HTR-8/SVneo (cell line): ENCODE measurements around the gene GALNT17.
"Not testable (repeated sequence)": the region's sequence is repeated elsewhere in the genome, so short reads cannot be mapped to it uniquely, and the experiment has no call there.

ENCODE experiments used
- DNase-seq: peaks from one replicate; pipeline ENCODE4 v3.0.0; 2011; ENCODE audit warnings: low spot score, mixed read lengths; ENCODE audit not compliant: insufficient read length
- FAIRE-seq: peaks from 2 replicates; lab custom pipeline; 2011; peaks lifted over from hg19 to GRCh38; lab: Jason Lieb, UNC

GALNT17 gene

DNA sequence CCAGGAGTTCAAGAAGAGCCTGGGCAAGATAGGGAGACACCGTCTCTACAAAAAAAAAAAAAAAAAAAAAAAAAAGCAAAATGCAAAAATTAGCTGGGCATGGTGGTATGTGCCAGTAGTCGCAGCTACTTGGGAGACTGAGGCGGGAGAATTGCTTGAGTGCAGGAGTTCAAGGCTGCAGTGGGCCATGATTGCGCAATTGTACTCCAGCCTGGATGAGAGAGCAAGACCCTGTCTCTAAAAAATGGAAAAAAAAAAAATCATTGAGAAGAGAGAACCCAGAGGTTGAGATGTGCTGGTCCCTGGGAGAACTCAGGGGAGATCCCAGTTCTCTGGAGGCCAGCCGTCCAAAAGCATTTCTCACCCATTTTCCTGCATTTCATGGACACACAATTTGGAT, 95.2 kb downstream of the GALNT17 start:
- no peak for FAIRE-seq
- no peak for DNase-seq

DNA sequence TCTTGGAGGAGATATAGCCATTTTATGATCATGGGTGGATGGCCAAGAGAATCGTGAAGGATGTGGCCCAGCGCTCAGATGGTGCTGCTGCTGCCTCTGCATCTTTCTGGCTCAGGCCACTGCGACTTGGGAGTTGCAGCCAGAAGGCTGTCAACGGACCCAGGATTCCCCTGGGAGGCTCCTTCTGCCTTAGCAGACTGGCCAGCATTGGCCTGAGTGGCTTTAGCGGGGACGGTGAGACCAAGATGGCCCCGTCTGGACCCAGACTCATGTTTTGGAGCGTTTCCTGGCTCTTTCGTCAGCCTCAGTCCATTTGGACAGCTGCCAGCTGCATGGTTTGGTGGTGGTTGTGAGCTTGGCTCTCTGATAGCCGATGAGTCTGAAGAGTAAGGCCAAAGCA, 97.2 kb downstream of the GALNT17 start:
- DNase-seq, result no peak
- no peak for FAIRE-seq

GRCh38 chr7:71229699-71230098, 97.8 kb downstream of the GALNT17 start:
- DNase-seq (no peak), FAIRE-seq (no peak)

DNA sequence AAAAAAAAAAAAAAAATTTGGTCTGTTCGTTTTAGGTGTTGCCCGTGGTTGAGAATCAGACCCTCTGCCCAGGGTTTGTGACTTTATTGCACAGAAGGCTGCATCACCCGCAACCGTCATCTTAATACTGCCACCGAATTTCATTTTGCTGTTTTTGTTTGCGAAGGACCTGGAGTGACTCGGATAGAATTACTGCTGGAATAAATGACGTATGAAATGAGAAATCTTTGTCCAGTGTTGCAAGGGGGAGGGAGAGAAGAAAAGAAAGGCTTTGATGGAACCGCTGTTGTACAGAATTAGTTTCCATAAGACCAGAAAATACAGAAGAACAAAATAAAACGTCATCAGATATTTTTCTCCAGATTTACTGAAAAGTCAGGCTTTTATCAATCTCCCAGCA, 103.3 kb downstream of the GALNT17 start:
- DNase-seq (no peak), FAIRE-seq (no peak)

DNA sequence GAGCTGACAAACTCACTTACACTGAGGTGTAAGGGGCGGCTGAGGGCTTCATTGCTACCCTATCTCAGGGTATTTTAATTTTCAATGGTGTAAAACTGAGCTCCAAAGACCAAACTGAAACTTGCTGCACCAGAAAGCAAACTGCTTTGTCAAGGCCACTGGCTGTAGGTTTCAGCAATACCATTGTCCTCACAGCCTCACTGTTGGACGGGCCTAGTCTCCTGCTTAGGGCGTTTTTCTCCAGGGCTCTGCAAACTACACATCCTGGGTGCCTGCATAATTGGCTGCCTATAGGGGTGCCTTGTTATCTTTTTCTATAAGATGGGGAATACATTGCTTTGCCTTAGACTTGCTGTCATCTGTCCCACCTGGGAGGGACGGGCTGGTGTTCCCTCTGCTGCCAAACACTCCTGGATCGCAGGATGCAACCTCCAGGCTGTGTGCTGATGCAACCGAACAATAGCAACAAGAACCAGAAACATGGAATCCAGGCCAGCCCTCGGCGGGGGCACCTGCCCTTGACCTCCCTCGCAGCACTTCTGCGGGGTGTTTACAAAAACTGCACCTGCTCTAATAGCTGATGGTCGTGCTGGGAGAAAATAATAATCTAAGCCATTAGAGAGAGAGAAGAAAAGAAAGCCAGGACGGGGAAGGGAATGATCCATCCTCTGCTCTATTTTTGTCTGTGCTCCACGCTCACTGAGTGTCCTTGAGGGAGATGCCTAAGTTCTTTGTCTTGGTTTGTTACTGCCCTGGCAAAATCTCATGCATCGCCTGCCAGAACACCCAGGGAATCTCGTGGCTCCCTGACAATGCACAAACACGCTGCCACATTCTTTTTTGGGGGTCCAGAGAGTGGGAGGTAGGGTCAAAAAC, 104.5 kb downstream of the GALNT17 start:
- FAIRE-seq, result no peak
- no peak for DNase-seq

GRCh38 chr7:71237945-71238344, 106.0 kb downstream of the GALNT17 start:
- FAIRE-seq, result no peak

GRCh38 chr7:71238581-71239295, 106.8 kb downstream of the GALNT17 start:
- DNase-seq (no peak), FAIRE-seq (no peak)

More at GRCh38 chr7:71237945-71238344, 106.0 kb downstream of the GALNT17 start:
- no peak for DNase-seq

- FAIRE-seq (no peak), DNase-seq (no peak)
Observed at GRCh38 chr7:71239586-71240268, 107.8 kb downstream of the GALNT17 start.

GRCh38 chr7:71243736-71244410, 111.9 kb downstream of the GALNT17 start:
- DNase-seq (no peak), FAIRE-seq (no peak)

GRCh38 chr7:71245038-71245437, 113.1 kb downstream of the GALNT17 start:
- no peak for FAIRE-seq
- DNase-seq, result no peak

DNA sequence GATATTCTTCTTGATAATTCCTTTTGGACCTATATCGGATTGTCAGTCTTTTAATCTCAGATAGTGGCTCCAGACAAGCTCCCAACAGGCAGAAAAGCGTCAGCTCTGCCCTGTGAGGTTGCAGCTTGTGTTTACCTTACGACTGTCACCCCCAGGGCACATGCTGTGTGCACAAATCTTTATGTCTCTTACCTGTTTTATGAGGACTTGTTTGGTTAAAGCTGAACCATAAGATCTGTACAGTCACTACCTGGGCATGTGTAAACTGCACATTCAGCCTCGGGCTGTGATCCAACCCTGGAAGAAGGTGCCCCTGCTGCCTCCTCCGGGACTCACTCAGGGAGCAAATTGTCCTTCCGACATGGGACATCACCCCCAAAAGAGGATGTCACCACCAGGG, 119.8 kb downstream of the GALNT17 start:
- DNase-seq (no peak), FAIRE-seq (no peak)

DNA sequence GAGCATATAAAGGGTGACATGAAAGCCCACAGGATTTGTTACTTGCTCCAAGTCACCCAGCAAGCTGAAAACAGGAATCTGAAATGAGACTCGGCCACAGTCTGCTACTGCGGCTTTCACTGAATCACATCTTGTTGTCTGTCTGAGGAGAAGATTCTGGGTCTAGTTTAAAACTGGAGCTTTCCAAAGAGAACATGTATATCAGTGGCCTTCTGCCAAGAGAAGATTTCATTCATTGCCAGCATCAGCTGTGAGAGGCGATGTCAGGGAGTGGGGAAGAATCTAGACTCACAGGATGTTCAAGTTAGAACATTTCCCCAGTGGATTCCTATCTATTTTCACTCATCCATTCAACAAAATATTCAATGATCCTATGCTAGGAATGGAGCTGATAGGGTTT, 122.8 kb downstream of the GALNT17 start:
- DNase-seq, result no peak
- FAIRE-seq, result no peak

- DNase-seq, result no peak
- FAIRE-seq, result no peak
Observed at GRCh38 chr7:71255537-71256178, 123.7 kb downstream of the GALNT17 start.

DNA sequence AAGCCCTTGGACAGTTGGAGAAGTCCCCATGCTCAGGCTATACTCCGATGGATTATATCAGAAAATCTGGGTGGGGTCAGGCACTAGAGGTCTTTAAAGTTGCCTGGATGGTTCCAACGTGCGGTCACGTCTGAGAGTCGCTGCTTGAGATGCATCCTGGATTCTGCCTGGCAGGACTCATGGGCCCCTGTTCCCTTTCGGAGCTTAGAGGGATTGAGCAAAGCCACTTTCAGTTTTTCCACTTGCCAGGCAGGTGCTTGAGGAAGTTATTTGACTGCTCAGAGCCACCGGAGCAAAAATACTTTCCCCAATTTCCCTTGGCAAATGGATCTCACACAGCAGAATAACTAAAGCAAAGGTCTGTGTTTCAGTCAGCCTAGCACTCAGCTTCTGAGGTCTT, 129.1 kb downstream of the GALNT17 start:
- FAIRE-seq (no peak), DNase-seq (no peak)

DNA sequence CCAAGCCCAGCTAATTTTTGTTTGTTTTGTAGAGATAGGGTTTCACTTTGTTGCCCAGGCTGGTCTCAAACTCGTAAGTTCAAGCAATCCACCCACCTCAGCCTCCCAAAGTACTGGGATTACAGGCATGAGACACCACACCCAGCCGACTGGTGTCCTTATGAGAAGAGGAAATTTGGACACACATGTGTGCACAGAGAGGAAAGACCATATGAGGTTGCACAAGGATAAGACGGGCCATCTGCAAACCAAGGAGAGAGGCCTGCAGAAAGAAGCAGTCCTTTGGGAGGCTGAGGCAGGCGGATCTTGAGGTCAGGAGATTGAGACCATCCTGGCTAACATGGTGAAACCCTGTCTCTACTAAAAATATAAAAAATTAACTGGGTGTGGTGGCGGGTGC, 130.9 kb downstream of the GALNT17 start:
- DNase-seq, FAIRE-seq: not testable (repeated sequence)

DNA sequence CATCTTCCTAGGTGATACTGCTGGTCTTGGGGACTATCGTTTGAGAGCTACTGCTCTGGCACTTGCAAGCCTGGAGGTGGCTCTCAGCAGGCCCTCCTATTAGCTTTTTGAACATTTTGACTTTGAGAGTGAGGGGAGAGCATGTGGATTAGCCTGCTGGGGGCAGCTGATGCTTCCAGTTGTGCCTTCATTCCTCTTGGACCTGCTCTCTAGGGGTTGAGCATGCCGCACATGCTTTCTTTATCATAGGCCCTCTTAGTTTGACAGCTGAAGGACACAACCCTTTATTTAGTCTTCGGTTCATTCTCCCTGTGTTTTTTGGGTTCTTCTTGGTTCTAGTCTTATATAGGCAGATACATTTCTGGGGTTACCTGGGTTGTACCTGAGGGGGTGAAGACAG, 132.1 kb downstream of the GALNT17 start:
- DNase-seq (no peak), FAIRE-seq (no peak)

DNA sequence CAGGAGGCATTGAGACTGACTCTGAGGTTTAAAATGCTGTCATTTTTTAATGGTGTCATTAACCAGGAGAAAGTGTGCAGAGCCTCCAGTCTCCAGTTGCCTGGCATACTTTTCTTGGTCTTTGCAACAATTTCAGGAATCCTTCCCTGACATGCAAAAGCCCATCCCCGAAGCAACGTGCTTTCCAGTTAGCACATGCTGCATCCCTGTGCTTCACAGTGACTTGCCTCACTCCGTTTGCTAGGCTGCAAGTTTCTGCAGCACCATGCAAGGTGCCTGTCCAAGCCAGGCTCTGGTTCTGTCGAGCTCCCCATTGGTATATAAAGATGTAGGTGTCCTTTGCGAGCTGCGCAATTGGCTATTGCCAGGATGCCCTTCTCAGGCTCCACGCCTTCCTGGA, 135.0 kb downstream of the GALNT17 start:
- FAIRE-seq (no peak), DNase-seq (no peak)

- DNase-seq (no peak), FAIRE-seq (no peak)
Observed at GRCh38 chr7:71267734-71268469, 136.0 kb downstream of the GALNT17 start.

DNA sequence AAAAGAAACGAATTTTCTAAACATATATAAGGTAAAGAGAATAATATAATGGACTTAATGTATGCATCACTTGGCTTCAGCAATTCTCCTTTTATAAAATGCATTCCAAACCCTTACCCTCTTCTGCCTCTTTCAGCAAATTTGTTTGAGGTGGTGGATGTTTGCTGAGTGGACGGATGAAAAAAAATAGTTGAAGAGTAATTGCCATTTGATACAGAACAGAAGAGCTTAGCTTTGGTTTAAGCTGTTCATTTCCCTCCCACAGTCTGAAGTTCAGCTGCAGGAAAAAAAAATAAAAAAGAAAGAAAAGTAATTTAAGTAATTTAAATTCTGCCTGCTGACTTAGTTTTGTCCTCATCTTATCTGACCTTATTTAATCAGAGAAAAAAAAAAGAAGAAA, 138.6 kb downstream of the GALNT17 start:
- DNase-seq (no peak), FAIRE-seq (no peak)
